ENCODE measurements around the gene MRPL51.

DNA sequence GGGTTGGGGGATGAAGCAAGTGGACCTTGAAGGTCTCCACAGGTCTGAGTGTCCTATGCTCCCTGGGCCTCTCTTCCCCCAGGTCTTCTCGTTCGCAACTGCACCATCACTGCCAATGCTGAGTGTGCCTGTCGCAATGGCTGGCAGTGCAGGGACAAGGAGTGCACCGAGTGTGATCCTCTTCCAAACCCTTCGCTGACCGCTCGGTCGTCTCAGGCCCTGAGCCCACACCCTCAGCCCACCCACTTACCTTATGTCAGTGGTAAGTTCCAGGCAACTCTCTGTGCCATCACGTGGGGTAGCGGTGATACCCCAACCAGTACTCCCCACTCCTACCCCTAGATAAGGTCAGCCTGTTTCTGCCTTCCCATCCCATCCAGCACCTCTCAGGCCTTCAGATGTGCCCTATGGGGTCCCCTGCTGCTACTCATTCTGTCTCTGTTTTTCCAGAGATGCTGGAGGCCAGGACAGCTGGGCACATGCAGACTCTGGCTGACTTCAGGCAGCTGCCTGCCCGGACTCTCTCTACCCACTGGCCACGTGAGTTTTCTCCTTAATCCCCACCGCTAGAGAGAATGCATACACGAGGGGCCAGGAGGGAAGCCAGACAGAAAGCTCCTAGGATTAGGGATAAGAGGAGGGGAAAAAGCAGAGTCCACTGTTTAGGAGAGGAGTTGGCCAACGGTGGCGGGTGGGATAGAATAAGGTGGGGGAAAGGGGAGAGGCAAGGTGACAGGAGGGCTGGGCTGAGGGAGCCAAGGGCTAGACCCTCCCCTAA lies 42.8 kb downstream of the MRPL51 start:
- TF ChIP-seq, protein P1, sequence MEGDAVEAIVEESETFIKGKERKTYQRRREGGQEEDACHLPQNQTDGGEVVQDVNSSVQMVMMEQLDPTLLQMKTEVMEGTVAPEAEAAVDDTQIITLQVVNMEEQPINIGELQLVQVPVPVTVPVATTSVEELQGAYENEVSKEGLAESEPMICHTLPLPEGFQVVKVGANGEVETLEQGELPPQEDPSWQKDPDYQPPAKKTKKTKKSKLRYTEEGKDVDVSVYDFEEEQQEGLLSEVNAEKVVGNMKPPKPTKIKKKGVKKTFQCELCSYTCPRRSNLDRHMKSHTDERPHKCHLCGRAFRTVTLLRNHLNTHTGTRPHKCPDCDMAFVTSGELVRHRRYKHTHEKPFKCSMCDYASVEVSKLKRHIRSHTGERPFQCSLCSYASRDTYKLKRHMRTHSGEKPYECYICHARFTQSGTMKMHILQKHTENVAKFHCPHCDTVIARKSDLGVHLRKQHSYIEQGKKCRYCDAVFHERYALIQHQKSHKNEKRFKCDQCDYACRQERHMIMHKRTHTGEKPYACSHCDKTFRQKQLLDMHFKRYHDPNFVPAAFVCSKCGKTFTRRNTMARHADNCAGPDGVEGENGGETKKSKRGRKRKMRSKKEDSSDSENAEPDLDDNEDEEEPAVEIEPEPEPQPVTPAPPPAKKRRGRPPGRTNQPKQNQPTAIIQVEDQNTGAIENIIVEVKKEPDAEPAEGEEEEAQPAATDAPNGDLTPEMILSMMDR (IDR thresholded peaks at IDR 0.05): no peak
- TF ChIP-seq ZFX (IDR thresholded peaks at IDR 0.05; ENCODE audit: borderline replicate concordance): no peak

All from 22Rv1 (cell line).